ENCODE results near the gene PLEKHG4B.

Gene PLEKHG4B

DNA sequence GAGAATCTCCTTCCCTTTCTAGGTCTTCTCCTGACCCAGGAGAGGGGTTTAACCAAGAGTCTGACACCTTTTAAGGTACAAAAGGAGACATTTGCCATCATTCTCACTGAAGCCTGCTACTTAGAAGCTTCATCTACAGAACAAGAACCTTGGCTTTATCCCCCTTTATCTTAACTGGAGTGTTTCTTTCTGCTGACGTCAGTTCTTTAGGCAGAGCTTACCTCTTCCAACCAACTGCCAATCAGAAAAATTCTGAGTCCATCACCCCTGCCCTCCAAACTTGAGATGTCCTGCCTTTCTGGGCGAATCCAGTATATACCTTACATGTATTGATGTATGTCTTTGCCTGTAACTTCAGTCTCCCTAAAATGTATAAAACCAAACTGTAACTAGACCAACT lies 37.2 kb downstream of the PLEKHG4B start:
- DNase-seq: no peak

DNA sequence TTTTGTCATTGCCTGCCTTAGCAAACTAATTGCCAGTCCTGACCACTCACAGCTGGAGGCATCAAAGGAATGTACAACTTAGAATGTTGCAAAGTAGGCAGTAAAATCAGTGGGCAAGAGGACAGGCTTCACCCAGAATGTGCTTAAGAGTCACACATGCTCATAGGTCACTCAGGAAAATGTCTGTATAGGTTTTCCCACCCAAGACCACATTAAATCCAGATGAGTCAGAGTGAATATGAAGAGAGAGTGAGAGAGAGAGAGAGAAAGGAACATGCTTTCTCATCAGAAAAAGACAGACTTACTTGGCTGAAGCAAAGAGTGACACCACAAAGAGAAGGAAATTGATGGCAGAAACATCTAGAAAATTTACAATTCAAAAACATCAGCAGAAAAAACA lies 37.9 kb downstream of the PLEKHG4B start:
- no peak for DNase-seq

DNA sequence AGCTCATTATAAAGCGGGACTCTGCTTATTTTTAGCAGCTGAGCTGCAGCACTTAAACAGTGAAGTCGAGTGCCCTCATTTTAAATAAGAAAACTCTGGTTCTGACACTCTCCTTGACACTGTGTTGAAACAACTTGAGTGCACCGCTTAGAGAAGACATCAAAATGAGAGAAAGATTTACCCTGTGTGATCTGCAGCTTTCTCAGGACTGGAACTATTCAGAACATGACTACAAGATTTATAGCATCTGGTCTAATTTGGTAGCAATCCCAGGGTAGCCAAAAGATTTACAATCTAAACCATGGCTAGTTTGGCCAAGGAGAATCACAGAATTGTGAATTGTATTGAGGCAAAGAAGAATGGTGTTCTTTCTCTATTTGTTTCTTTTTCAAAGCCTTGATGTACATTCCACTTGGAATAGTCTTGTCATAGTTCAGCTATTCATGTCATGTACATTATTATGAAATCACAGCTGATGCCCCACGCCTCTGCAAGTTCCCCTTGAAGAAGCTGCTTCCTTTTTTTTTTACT lies 38.7 kb downstream of the PLEKHG4B start:
- no peak for DNase-seq

DNA sequence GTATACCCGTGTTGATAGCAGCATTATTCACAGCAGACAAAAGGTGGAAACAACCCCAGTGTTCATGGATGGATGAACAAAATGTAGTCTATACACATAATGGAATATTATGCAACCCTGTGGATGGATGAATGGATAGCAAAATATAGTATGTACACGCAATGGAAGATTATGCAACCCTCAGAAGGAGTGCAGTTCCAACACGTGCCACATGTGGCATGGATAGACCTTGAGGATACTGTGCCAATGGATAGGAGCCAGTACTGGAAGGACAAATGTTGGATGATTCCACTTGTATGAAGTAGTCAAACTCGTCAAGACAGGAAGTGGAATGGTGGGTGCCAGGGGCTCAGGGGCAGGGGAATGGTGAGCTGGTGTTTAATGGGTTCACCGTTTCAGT lies 44.9 kb downstream of the PLEKHG4B start:
- no peak for DNase-seq

DNA sequence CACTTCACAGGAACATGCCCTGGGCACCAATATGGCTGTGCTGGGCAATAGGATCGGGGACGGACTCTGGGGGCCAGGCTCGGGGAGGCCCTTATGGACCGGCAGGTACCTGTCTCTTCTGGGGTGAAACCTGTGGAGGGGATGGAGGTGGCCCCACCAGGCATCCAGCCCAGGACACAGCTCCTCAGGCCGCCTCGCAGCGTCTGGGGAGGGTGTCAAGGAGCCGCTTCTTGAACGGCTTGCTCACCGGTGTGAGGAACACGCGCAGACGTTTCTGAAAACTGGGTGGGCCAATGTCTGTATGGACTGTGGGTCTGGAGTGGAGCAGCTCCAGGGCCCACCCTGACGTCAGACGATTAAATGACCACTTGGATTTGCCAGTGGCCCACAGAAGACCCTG lies 45.8 kb downstream of the PLEKHG4B start:
- DNase-seq: no peak

DNA sequence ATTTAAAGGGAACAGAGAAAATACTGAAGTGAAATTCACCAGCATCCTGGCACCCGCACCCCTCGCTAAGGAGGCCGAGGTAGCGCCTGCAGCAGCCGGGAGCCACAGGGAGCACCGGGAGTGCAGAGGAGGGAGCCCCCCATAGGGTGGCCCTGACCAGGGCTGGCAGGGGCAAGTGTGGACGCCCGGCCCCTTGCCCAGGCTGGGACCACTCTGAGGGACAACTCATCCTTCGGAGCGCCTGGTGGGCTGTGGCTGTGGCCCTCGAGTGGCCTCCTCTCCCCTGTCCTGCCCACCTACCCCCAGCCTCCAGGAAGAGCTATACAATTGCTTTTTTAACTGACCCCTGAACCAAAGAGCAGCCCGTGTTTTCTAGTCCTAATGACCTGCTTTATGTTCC lies 47.0 kb downstream of the PLEKHG4B start:
- DNase-seq: no peak

DNA sequence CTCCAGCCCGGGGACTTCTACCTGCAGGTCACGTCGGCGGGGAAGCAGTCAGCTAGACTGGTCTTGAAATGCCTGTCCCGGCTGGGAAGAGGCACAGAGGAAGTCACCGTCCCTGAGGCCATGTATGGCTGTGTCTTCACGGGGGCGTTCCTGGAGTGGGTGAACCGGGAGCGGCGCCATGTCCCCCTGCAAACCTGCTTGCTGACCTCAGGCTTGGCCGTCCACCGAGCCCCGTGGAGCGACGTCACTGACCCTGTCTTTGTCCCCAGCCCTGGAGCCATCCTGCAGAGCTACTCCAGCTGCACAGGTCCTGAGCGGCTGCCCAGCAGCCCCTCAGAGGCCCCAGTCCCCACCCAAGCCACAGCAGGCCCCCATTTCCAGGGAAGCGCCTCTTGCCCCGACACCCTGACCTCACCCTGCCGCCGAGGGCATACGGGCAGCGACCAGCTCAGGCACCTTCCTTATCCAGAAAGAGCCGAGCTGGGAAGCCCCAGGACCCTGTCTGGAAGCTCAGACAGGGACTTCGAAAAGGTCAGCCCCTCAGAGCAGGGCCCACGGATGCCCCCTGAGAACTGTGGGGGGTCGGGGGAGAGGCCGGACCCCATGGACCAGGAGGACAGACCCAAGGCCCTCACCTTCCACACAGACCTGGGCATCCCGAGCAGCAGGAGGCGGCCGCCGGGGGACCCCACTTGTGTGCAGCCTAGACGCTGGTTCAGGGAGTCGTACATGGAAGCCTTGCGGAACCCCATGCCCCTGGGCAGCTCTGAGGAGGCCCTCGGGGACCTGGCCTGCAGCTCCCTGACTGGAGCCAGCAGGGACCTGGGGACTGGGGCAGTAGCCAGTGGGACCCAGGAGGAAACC lies 47.8 kb downstream of the PLEKHG4B start:
- no peak for DNase-seq

DNA sequence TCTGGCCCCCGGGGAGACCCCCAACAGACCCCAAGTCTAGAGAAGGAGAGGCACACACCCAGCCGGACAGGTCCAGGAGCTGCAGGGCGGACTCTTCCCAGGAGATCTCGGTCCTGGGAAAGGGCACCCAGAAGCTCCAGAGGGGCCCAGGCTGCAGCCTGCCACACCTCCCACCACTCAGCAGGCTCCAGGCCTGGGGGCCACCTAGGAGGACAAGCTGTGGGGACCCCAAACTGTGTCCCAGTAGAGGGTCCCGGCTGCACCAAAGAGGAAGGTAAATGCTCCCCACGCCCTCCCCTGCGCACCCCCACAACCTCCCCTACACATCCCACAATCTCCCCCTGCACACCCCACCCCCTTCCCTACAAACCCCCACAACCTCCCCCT lies 48.5 kb downstream of the PLEKHG4B start:
- DNase-seq: no peak

DNA sequence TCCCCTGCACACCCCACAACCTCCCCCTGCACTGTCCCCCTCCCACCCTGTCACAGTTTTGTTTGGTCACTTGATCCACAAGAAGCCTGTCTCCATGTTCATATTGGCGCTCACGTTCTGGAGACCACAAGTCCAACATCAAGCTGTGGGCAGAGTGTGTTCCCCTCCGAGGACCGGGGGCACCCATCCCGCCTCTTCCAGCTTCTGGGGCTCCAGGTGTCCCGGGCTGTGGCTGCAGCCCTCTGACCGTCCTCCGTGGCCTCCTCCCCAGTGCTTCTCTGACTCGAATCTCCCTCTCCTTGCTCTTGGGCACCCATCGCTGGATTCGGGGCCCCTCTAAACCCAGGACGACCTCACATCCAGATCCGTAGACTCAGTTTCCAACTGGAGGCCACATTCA lies 49.2 kb downstream of the PLEKHG4B start:
- DNase-seq: no peak

DNA sequence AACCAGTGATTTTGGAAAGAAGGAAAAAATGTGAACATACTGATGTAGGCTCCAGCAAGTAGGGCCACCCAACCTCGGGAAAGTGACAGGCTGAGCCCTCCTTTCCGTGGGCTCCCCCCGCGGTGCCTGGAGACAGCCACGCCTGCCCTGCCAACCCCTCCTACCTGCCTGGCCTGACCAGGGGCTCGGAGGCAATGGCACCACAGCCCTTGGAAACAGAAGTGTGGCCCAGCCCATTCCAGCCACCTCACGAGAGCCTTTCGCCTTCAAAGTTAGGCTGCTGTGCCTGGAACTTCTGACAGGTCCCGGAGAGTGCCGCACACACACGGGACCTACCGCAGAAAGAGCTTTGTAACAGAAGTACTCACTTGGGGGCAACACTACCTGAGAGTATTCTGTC lies 49.8 kb downstream of the PLEKHG4B start:
- DNase-seq: no peak

DNA sequence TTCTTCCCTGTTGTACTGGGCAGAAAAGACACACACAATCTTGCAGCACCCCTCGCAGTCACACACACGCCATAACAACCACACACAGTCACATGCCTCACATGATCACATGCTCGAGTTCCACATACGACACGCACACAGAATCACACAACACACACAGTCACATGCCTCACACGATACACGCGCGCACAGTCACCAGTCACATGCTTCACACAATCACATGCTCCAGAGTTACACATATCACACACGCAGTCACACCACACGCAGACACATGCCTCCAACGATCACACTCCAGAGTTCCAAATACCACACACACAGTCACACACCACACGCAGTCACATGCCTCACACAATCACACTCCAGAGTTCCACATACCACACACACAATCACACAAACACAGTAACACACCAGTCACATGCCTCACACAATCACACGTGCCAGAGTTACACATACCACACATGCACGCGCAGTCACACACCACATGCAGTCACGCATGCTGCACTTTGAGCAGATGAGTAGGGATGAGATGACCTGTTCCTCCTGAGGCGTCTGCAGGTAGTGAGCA lies 50.4 kb downstream of the PLEKHG4B start:
- DNase-seq: no peak

DNA sequence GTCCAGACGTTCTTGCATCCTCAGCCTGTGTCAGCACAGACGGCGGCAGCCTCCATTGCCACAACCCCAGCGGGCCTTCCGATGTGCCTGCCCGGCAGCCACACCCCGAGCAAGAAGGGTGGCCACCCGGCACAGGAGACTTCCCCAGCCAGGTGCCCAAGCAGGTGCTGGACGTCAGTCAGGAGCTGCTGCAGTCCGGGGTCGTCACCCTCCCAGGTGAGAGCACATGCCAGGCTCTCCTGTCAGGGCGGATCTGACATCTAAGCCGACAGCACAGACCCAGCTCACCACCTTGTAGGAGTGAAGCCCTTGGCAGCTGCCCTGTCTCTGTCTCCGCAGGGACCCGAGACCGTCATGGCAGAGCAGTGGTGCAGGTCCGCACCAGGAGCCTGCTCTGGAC lies 51.1 kb downstream of the PLEKHG4B start:
- DNase-seq: no peak

DNA sequence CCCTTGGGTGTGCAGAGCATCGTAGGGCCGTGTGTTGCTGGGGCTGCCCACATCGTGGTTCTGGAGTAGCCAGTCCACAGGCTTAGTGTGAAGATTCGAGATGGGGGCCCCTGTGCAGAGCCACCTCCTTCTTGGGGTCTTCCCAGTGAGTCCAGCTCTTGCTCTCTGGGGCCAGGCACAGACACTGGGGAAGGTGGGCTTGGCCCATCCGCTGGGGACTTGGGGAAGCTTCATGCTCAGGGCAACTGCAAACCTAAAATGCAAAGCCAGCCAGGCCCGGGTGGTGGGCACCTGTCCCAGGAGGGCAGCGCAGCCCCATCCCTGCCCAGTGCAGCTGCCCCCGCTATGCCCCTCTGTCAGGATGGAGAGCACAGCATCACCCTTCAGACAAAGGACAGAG lies 53.0 kb downstream of the PLEKHG4B start:
- no peak for DNase-seq

DNA sequence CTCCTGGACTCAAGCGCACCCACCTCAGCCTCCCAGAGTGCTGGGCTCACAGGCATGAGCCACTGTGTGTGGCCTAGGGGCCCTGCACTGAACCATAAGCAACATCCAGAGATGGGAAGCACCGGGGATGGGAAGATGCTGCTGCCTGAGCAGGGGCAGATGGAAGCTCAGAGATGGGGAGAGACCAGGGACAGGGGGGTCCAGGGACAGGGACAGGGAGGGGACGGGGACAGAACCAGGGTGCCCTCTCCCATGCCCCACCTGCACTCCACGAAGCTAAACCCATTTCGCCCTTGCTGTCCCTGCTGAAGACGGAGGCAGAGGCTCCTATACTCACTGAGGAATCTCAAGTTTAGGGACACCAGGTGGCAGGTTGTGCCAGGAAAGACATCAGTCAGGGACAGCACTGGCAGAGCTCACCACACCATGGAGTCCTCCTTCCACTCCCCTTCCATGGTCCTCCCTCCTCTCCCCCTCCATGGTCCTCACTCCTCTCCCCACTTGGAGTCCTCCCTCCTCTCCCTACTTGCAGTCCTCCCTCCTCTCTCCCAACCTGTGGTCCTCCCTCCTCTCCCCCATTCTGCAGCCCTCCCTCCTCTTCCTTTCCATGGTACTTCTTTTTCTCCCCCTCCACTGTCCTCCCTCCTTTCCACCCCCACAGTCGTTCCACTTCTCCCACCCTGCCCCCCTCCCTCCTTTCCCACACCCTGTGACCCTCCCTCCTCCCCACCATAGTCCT lies 53.8 kb downstream of the PLEKHG4B start:
- DNase-seq: no peak

DNA sequence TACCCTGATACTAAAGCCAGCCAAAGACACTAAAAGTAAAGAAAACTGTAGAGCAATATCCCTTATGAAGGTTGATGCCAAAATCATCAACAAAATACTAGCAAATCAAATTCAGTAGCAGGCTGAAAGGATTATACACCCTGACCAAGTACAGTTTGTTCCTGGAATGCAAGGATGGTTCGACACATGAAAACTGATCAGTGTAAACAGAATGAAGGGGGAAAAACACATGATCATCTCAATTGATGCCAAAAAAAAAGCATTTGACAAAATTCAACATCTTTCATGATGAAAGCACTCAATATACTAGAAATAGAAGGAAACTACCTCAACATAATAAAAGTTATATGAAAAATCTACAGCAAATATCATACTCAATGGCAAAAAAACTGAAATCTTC lies 55.8 kb downstream of the PLEKHG4B start:
- no peak for DNase-seq

DNA sequence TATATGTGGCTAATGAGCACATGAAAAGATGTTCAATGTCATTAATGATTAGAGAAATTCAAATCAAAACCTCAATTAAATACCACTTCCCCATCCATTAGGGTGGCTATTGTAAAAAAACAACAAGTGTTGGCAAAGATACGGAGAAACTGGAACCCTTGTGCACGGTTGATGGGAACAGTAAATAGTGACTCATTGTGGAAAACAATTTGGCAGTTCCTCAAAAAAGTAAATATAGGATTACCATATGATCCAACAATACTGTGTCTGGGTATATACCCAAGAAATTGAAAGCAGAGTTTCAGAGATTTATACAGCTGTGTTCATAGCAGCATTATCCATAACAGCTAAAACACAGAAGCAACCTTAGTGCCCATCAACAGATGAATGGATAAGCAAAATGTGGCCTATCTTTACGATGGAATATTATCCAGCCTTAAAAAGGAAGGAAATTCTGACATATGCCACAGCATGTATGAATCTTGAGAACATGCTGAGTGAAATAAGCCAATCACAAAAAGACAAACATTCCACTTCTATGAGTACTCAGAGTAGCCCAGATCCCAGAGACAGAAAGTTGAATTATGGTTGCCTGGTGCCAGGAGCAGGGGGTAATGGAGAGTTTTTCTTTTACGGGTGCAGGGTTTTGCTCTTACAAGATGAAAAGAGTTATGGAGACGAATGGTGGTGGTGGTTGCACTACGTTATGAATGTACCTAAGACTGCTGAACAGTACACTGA lies 57.9 kb downstream of the PLEKHG4B start:
- DNase-seq: no peak

DNA sequence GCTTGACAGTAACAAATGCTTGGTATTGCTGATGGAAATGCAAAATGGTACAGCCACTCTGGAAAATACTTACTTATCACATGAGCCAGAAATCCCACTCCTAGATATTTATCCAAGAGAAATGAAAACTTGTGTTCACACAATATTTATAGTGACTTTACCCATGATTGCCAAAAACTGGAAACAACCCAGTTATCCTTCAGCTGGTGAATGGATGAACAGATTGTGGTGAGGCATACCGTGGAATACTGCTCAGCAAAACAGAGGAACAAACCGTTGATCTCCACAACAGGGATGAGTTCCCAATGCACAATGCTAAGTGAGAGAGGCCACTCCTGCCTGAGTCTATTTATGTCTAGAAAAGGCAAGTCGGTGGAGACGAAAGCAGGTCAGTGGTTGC lies 58.8 kb downstream of the PLEKHG4B start:
- DNase-seq: no peak

DNA sequence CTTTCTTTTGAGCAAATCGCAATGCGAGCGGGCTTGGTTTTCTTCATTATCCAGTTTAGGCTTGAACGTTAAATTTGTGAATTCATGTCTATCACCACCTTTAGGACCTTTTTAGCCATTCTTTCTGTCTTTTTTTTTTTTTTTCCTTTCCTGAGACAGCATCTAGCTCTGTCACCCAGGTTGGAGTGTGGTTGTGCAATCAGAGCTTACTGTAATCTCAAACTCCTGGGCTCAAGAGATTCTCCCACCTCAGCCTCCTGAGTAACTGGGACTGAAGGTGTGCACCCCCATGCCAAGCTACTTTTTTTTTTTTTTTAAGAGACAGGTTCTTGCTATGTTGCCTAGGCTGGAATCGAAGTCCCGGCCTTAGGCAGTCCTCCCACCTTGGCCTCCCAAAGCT lies 60.1 kb downstream of the PLEKHG4B start:
- no peak for DNase-seq

DNA sequence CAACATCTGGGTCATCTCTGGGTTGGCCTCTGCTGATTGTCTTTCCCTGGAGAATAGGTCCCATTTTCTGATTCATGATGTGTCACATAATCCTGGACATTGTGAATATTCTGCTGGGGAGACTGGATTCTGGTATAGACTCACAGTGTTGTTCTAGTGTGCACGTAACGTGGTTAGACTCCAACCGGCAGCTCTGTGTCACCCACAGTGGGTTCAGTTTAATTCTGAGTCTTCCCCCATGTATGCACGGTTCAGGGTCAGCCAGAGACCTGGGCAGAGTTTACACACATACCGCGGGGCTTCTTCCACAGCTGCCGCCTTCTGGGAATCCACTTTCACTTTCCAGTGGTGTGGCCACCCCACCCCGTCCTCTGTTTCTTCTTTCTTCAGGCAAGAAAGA lies 61.3 kb downstream of the PLEKHG4B start:
- no peak for DNase-seq

DNA sequence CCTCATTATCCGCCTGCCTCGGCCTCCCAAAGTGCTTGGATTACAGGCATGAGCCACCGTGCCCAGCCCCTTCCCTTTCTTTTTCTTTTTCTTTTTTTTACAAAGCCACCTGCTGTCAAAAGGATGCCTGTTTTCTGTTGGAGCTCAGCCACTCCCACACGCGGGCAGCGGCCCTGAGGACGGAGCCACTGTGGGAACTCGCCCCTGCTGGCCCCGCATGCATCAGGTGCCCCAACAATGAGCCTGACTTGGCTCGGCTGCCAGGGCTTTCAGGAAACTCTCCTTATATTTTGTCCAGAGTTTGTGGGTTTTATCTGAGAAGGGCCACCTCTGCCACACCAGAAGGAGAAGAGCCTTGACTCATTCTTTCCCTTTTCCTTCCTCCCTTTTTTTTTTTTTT lies 62.3 kb downstream of the PLEKHG4B start:
- no peak for DNase-seq

DNA sequence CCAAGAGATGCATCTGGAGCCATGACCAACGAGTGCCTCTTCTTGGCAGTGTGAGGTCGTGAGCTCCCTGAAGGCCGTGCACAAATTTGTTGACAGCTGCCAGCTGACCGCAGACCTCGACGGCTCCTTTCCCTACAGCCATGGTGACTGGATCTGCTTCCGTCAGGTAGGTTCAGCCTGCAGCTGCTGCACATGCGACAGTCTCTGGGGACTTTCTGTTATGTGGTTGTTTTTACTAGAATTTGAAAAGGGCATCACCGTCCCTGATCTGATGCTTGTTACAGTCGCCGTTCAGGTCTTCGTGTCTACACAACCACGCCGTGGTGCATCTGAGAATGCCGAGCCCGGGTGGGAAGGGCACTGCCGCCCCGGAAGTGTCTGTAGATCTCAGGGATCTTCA lies 62.9 kb downstream of the PLEKHG4B start:
- DNase-seq: no peak
